Mesenchymal stem cell (in vitro differentiated cells and primary cell): ENCODE measurements around the gene TFCP2L1.
A peak's percentile ranks its signal among the peaks of the same experiment; 100 is the strongest.

Source experiments
- DNase-seq: peaks from one replicate; pipeline ENCODE4 v3.0.0-alpha.2; 2013
- H2AFZ ChIP-seq: one replicate; pipeline ENCODE4 v1.6.1; 2013; ENCODE audit warnings: low read depth, mild to moderate bottlenecking, control low read depth, inconsistent platforms, low read length, moderate library complexity
- H2AK5ac ChIP-seq: 2 replicates; pipeline ENCODE4 v1.6.1; 2013; ENCODE audit warnings: low read length, moderate library complexity, mild to moderate bottlenecking, inconsistent platforms; ENCODE audit not compliant: severe bottlenecking
- H2BK120ac ChIP-seq: one replicate; pipeline ENCODE4 v1.6.1; 2013; ENCODE audit warnings: low read depth, mild to moderate bottlenecking, inconsistent platforms, low read length, moderate library complexity
- H2BK12ac ChIP-seq, 2 experiments: one replicate each; pipeline ENCODE4 v1.6.1; 2013; ENCODE audit warnings: inconsistent platforms in 2 of 2, low read length in 2 of 2, mild to moderate bottlenecking in 2 of 2, moderate library complexity in 2 of 2, control low read depth in 1 of 2
- H2BK15ac ChIP-seq: one replicate; pipeline ENCODE4 v1.6.1; 2013; ENCODE audit warnings: mild to moderate bottlenecking, low read depth, inconsistent platforms; ENCODE audit not compliant: poor library complexity, severe bottlenecking
- H2BK5ac ChIP-seq: 2 replicates; pipeline ENCODE4 v1.6.1; 2013; ENCODE audit warnings: low read depth, mild to moderate bottlenecking, low read length, control low read depth, inconsistent platforms; ENCODE audit not compliant: poor library complexity, severe bottlenecking
- H3K14ac ChIP-seq, 2 experiments: one replicate each; pipeline ENCODE4 v1.6.1; 2013; ENCODE audit warnings: inconsistent platforms in 2 of 2, low read length in 2 of 2, control low read depth in 1 of 2, mild to moderate bottlenecking in 1 of 2, moderate library complexity in 1 of 2
- H3K18ac ChIP-seq, 2 experiments: one replicate each; pipeline ENCODE4 v1.6.1; 2013; ENCODE audit warnings: inconsistent platforms in 2 of 2, low read length in 2 of 2, control low read depth in 1 of 2, low read depth in 1 of 2, mild to moderate bottlenecking in 1 of 2
- H3K23ac ChIP-seq, 2 experiments: one replicate each; pipeline ENCODE4 v1.6.1; 2013; ENCODE audit warnings: inconsistent platforms in 2 of 2, low read length in 2 of 2, mild to moderate bottlenecking in 2 of 2, moderate library complexity in 2 of 2, control low read depth in 1 of 2
- H3K27ac ChIP-seq: 2 replicates; pipeline ENCODE4 v1.5.1; 2013; ENCODE audit warnings: mild to moderate bottlenecking, moderate library complexity, low read length, control low read depth, inconsistent platforms; ENCODE audit not compliant: poor library complexity, severe bottlenecking
- H3K27me3 ChIP-seq, 2 experiments: 2 replicates each; pipeline versions ENCODE4 v1.6.1 to v1.7.0; 2013; ENCODE audit warnings: low read length in 2 of 2, mild to moderate bottlenecking in 2 of 2, moderate library complexity in 2 of 2, control low read depth in 1 of 2, inconsistent platforms in 1 of 2; ENCODE audit not compliant: control insufficient read depth in 1 of 2, insufficient read depth in 1 of 2
- H3K36me3 ChIP-seq, 2 experiments: 2 replicates each; pipeline versions ENCODE4 v1.6.1 to v1.7.0; 2013; ENCODE audit warnings: low read length in 2 of 2, control low read depth in 1 of 2, inconsistent platforms in 1 of 2, low read depth in 1 of 2, mild to moderate bottlenecking in 1 of 2; ENCODE audit not compliant: insufficient read depth in 2 of 2, control insufficient read depth in 1 of 2
- H3K4ac ChIP-seq, 2 experiments: one replicate each; pipeline ENCODE4 v1.6.1; 2013; ENCODE audit warnings: inconsistent platforms in 2 of 2, low read length in 2 of 2, mild to moderate bottlenecking in 2 of 2, moderate library complexity in 2 of 2, control low read depth in 1 of 2, low read depth in 1 of 2
- H3K4me1 ChIP-seq: 2 replicates; pipeline ENCODE4 v1.6.1; 2013; ENCODE audit warnings: low read depth, low read length, control low read depth; ENCODE audit not compliant: control insufficient read depth, insufficient read depth
- H3K4me2 ChIP-seq: 2 replicates; pipeline ENCODE4 v1.6.1; 2013; ENCODE audit warnings: low read length, mild to moderate bottlenecking, inconsistent platforms; ENCODE audit not compliant: poor library complexity, severe bottlenecking
- H3K4me3 ChIP-seq, 2 experiments: 2 replicates each; pipeline versions ENCODE4 v1.5.1 to v1.7.0; 2013; ENCODE audit warnings: low read length in 2 of 2, mild to moderate bottlenecking in 2 of 2, control low read depth in 1 of 2, low read depth in 1 of 2; ENCODE audit not compliant: insufficient read depth in 1 of 2
- H3K79me1 ChIP-seq: replicated peaks from 2 replicates; pipeline ENCODE4 v1.6.1; 2013; ENCODE audit warnings: mild to moderate bottlenecking, control low read depth, low read length, inconsistent platforms; ENCODE audit not compliant: poor library complexity, severe bottlenecking
- H3K9ac ChIP-seq: 2 replicates; pipeline ENCODE4 v1.7.0; 2013; ENCODE audit warnings: mild to moderate bottlenecking, low read length, moderate library complexity
- H3K9me3 ChIP-seq: 2 replicates; pipeline ENCODE4 v1.7.0; 2013; ENCODE audit warnings: mild to moderate bottlenecking, low read length; ENCODE audit not compliant: control insufficient read depth
- H4K8ac ChIP-seq: one replicate; pipeline ENCODE4 v1.6.1; 2013; ENCODE audit warnings: inconsistent platforms, mild to moderate bottlenecking, low read length, moderate library complexity
- H4K91ac ChIP-seq: one replicate; pipeline ENCODE4 v1.6.1; 2013; ENCODE audit warnings: mild to moderate bottlenecking, low read length, inconsistent platforms
- WGBS: methylation state at CpG from one replicate; pipeline ENCODE4 v1.1.7; 2013; ENCODE audit warnings: mixed read lengths; 5-methylcytosine and 5-hydroxymethylcytosine counted together

Gene TFCP2L1

DNA sequence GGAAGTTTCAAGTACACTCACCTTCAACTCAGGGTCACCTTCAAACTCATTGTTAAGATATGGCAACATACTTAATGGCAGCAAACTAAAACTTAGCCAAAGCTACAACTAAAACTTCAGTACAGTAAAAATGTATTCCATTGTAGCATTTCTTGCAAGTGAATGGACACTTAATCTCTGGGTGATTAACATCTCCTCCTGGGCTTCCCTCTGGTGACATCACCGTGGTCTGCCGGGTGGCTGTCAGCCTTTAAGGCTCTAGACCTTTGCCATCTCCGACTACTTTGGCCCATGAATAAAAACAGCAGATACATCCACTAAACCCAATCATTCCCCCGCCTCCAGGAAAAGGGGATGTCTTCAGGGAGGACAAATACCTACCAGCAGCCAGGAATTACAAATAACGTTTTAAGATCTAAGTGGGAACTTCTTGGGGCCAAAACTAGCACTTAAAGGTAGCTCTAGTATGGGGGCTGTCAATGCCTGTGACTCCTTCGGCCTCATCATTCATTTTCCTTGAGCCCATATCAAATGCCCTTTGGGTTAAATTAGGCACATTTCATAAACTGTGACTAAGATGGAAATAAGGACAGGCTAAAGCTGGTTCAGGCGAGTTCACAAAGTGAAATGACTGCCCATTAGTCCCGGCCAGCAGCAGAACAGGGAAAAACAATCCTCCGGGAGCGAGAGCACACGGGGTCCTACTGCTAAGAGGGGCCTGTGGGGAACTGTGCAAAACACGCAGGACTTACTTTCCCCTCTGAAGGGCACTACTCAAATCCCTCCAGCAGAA is 1.1 kb downstream of the TFCP2L1 start:
- H3K14ac ChIP-seq, result no peak overlapping the region
- DNase-seq, result no peak
- no peak overlapping the region for H3K18ac ChIP-seq
- H3K23ac ChIP-seq, result no peak overlapping the region
- peak overlapping the region in 1 of 2 experiments; percentile 60 for H3K4me3 ChIP-seq
- no peak overlapping the region for H2AFZ ChIP-seq
- H2AK5ac ChIP-seq, result no peak overlapping the region
- no peaks in the 10 kb centered on the region for H3K36me3 ChIP-seq
- no peaks in the 10 kb centered on the region for H3K79me1 ChIP-seq
- peak overlapping the region; percentile 59 for H3K9ac ChIP-seq
- no peak overlapping the region for H4K8ac ChIP-seq
- no peak overlapping the region for H2BK5ac ChIP-seq
- WGBS, result 34% methylated on average over 12 of the region's 12 CpGs
- H3K9me3 ChIP-seq, result no peaks in the 10 kb centered on the region
- no peak overlapping the region for H4K91ac ChIP-seq
- no peak overlapping the region for H3K27ac ChIP-seq
- peak overlapping the region; percentile 83 for H3K4me2 ChIP-seq
- H3K4ac ChIP-seq, result no peak overlapping the region
- no peak overlapping the region for H2BK120ac ChIP-seq
- H2BK12ac ChIP-seq, result no peak overlapping the region
- no peak overlapping the region for H2BK15ac ChIP-seq
- peaks cover 12% of the 10 kb centered on the region for H3K4me1 ChIP-seq
- peaks cover 59 to 61% of the 10 kb centered on the region in 2 experiments for H3K27me3 ChIP-seq

DNA sequence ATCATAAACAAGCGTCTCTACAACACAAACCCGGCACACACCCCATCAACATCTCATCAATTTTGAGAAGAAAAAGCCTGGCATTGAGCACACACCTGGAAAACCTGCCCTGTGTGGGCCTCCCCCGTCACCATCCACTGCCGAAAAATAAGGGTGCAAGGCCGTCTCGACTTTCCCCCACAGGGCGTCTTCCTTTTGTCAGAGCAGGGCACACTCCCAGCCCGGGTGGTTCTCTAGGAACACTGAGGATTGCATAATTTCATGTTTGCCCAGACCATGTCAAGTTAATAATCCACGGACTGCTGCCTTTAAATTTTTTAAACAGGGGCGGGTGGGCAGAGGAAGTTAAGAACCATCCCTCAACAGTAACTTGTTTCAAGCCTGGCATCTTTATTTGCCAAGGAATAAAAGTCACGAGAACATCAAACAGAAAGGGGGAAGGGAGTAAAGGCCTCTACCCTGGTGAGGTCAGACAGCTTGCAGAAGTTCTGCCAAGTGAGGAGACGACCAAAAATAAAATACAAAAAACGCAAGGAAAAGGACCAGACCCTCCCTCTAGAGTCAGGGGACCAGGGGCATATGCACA is 2.1 kb downstream of the TFCP2L1 start:
- H2BK5ac ChIP-seq, result no peak overlapping the region
- no peaks in the 10 kb centered on the region for H3K79me1 ChIP-seq
- H3K23ac ChIP-seq, result no peak overlapping the region

DNA sequence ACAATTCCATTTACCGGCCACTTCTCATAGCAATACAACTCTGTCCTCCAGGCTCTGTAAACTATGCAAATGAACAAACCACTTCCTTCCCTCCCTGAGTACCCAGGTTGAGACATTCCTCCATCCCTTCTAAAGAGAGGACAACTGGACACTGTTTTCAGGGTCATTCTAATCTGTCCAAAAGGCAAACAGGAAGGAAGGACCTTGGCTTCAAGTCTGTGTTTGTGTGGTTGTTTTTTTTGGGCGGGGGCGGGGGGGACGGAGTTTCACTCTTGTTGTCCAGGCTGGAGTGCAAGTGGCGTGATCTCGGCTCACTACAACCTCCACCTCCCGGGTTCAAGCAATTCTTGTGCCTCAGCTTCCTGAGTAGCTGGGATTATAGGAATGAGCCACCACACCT is 3.3 kb downstream of the TFCP2L1 start:
- Histone ChIP-seq H3K27ac (no peak overlapping the region), H3K14ac (no peak overlapping the region)
- WGBS, result 93% methylated on average over 7 of the region's 7 CpGs

More for the DNA sequence above, 2.1 kb downstream of the TFCP2L1 start:
- Histone ChIP-seq H2AK5ac (no peak overlapping the region), H3K27ac (no peak overlapping the region), H2BK15ac (no peak overlapping the region), H3K4me2 (no peak overlapping the region), H2BK120ac (no peak overlapping the region), H2BK12ac (no peak overlapping the region), H3K36me3 (no peaks in the 10 kb centered on the region), H2AFZ (no peak overlapping the region), H4K8ac (no peak overlapping the region), H3K4me3 (no peak overlapping the region), H4K91ac (no peak overlapping the region), H3K18ac (no peak overlapping the region), H3K27me3 (peaks cover 59% of the 10 kb centered on the region in 2 experiments), H3K4ac (no peak overlapping the region), H3K9me3 (no peaks in the 10 kb centered on the region), H3K14ac (no peak overlapping the region), H3K9ac (no peak overlapping the region), H3K4me1 (peaks cover 12% of the 10 kb centered on the region)
- 81% methylated on average over 13 of the region's 13 CpGs for WGBS
- DNase-seq, result no peak

DNA sequence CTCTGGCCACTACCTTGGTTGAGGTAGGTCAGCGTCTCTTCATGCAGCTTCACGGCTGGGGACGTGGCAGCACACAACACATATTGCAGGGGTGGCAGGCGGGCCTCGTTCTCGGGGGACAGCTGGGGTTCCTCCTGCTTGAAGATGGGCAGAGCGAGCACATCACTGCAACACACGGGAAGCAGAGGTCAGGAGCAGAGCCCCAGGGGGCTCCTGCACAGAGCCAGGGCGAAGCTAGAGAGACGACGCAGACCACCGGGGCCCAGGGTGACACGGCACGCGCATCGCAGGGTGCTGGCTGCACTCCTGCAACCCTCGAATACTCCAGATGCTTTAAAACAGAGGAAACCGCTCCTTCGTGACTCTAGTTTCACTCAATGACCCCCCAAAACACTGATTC is 3.9 kb downstream of the TFCP2L1 start:
- no peak overlapping the region for H4K91ac ChIP-seq
- no peaks in the 10 kb centered on the region for H3K79me1 ChIP-seq
- H3K36me3 ChIP-seq, result no peaks in the 10 kb centered on the region
- H2BK15ac ChIP-seq, result no peak overlapping the region
- H3K27me3 ChIP-seq, result peaks cover 46% of the 10 kb centered on the region in 2 experiments
- WGBS, result 84% methylated on average over 19 of the region's 19 CpGs
- H2AK5ac ChIP-seq, result no peak overlapping the region
- no peak overlapping the region for H3K18ac ChIP-seq
- no peak overlapping the region for H2AFZ ChIP-seq
- no peak overlapping the region for H2BK12ac ChIP-seq
- no peak overlapping the region for H3K9ac ChIP-seq
- no peak overlapping the region for H3K14ac ChIP-seq
- H4K8ac ChIP-seq, result no peak overlapping the region
- no peak overlapping the region for H3K4ac ChIP-seq
- no peak overlapping the region for H2BK120ac ChIP-seq
- no peak overlapping the region for H2BK5ac ChIP-seq
- H3K27ac ChIP-seq, result no peak overlapping the region
- H3K4me3 ChIP-seq, result no peak overlapping the region
- H3K4me1 ChIP-seq, result peaks cover 12% of the 10 kb centered on the region
- no peak overlapping the region for H3K4me2 ChIP-seq
- DNase-seq, result no peak
- H3K23ac ChIP-seq, result no peak overlapping the region
- H3K9me3 ChIP-seq, result no peaks in the 10 kb centered on the region

More for the DNA sequence above, 3.3 kb downstream of the TFCP2L1 start:
- DNase-seq, result no peak
- Histone ChIP-seq H3K4me2 (no peak overlapping the region), H4K91ac (no peak overlapping the region), H3K9ac (no peak overlapping the region), H2AFZ (no peak overlapping the region), H3K36me3 (no peaks in the 10 kb centered on the region), H3K4me1 (peaks cover 12% of the 10 kb centered on the region), H3K9me3 (no peaks in the 10 kb centered on the region), H2AK5ac (no peak overlapping the region), H3K79me1 (no peaks in the 10 kb centered on the region), H2BK12ac (no peak overlapping the region), H3K4ac (no peak overlapping the region), H3K18ac (no peak overlapping the region), H2BK15ac (no peak overlapping the region), H4K8ac (no peak overlapping the region), H3K27me3 (peaks cover 51 to 52% of the 10 kb centered on the region in 2 experiments), H3K4me3 (no peak overlapping the region), H2BK120ac (no peak overlapping the region), H2BK5ac (no peak overlapping the region), H3K23ac (no peak overlapping the region)
